DMS114 treated with DMSO at 0.1 percent for 48 hours (cell line): ENCODE data around the gene KDSR.
"Not testable (repeated sequence)": the region's sequence is repeated elsewhere in the genome, so short reads cannot be mapped to it uniquely, and the experiment has no call there.

Source experiments
- DNase-seq: peaks from one replicate; lab custom pipeline; 2025; ENCODE audit not compliant: unreplicated experiment; lab: John Stamatoyannopoulos, UW

KDSR gene

GRCh38 chr18:63366213-63367052, 573 bp downstream of the KDSR start:
- no peak for DNase-seq

- DNase-seq, result no peak
These were observed 1.2 kb downstream of the KDSR start for GRCh38 chr18:63365876-63366212.

- DNase-seq, result no peak
These were observed 3.1 kb downstream of the KDSR start for GRCh38 chr18:63363951-63364350.

- DNase-seq, result not testable (repeated sequence)
These were observed 3.6 kb downstream of the KDSR start for GRCh38 chr18:63363420-63363819.

GRCh38 chr18:63356272-63356896, 10.6 kb downstream of the KDSR start:
- no peak for DNase-seq

- no peak for DNase-seq
These were observed 16.8 kb downstream of the KDSR start for GRCh38 chr18:63350230-63350629.

- no peak for DNase-seq
These were observed 18.4 kb downstream of the KDSR start for GRCh38 chr18:63348508-63349136.

GRCh38 chr18:63346480-63347183, 20.4 kb downstream of the KDSR start:
- no peak for DNase-seq

- no peak for DNase-seq
These were observed 21.0 kb downstream of the KDSR start for GRCh38 chr18:63346031-63346430.

- DNase-seq, result no peak
These were observed 22.1 kb downstream of the KDSR start for GRCh38 chr18:63344918-63345317.

GRCh38 chr18:63344263-63344662, 22.7 kb downstream of the KDSR start:
- DNase-seq, result no peak

- DNase-seq, result peak; percentile 41
These were observed 24.8 kb downstream of the KDSR start for GRCh38 chr18:63342206-63342605.

GRCh38 chr18:63339920-63340484, 27.0 kb downstream of the KDSR start:
- peak; percentile 3 for DNase-seq

GRCh38 chr18:63336366-63337099, 30.5 kb downstream of the KDSR start:
- DNase-seq, result no peak

GRCh38 chr18:63331105-63331504, 35.9 kb downstream of the KDSR start:
- no peak for DNase-seq

GRCh38 chr18:63329431-63330145, 37.4 kb downstream of the KDSR start:
- no peak for DNase-seq

GRCh38 chr18:63326011-63326410, 41.0 kb downstream of the KDSR start:
- no peak for DNase-seq

- no peak for DNase-seq
These were observed 41.8 kb downstream of the KDSR start for GRCh38 chr18:63325086-63325686.

GRCh38 chr18:63322908-63323634, 43.9 kb downstream of the KDSR start:
- peak; percentile 54 for DNase-seq
